Sigmoid colon (tissue), 7 donors: ENCODE measurements around the gene ALDH1A1. TPM values are rescaled to one million over a fixed set of nuclear protein-coding genes. Genes with fewer than 3 reads are reported as not detected.

Experiments
- DNase-seq: peaks from one replicate; pipeline ENCODE4 v3.0.0-alpha.2; 2019
- H3K27ac ChIP-seq, 4 donors: fragments of 200-600 bp; sonication (generic); one replicate each; pipeline ENCODE4 v1.5.1; 2016 to 2019; ENCODE audit warnings: mild to moderate bottlenecking in 1 of 4
- H3K27me3 ChIP-seq, 3 donors: fragments of 200-600 bp; sonication (generic); one replicate each; pipeline ENCODE4 v1.5.1; 2019; ENCODE audit warnings: mild to moderate bottlenecking in 1 of 3
- H3K36me3 ChIP-seq, 4 donors: fragments of 200-600 bp; sonication (generic); one replicate each; pipeline ENCODE4 v1.5.1; 2016 to 2019
- H3K4me1 ChIP-seq, 4 donors: fragments of 200-600 bp; sonication (generic); one replicate each; pipeline ENCODE4 v1.5.1; 2017 to 2019
- H3K4me3 ChIP-seq, 4 donors: fragments of 200-600 bp; sonication (generic); one replicate each; pipeline ENCODE4 v1.5.1; 2017 to 2019; ENCODE audit warnings: mild to moderate bottlenecking in 2 of 4, moderate library complexity in 1 of 4
- H3K9me3 ChIP-seq, 4 donors: fragments of 200-600 bp in 3 of 4; sonication (generic) in 3 of 4; one replicate each; pipeline versions ENCODE4 v1.5.1 to v1.6.1; 2013 to 2019
- EP300 ChIP-seq, 4 donors: sonication (generic); formaldehyde crosslinking; IDR thresholded peaks; one replicate each; pipeline ENCODE4 v1.6.1; 2017; ENCODE audit warnings: antibody characterized with exemption in 4 of 4
- POLR2A ChIP-seq, 2 donors: fragments of 450-650 bp; IDR thresholded peaks; one replicate each; pipeline ENCODE4 v1.6.1; 2016; ENCODE audit warnings: antibody characterized with exemption in 2 of 2, mild to moderate bottlenecking in 2 of 2, moderate library complexity in 2 of 2
- POLR2AphosphoS5 ChIP-seq, 4 donors: sonication (generic); formaldehyde crosslinking; IDR thresholded peaks; one replicate each; pipeline ENCODE4 v1.6.1; 2017; ENCODE audit warnings: antibody characterized with exemption in 4 of 4
- WGBS, 2 donors: extraction: QIAGEN DNeasy Blood & Tissue Kit; methylation state at CpG; one replicate each; pipeline ENCODE4 v1.1.7; 2013; 5-methylcytosine and 5-hydroxymethylcytosine counted together
- intact Hi-C: fragments of 100-400 bp; cut with DNase I; formaldehyde crosslinking; loops from one replicate; pipeline ENCODE4 v1.15.1; 2023
- polyA plus RNA-seq, 3 donors: library from polyadenylated mRNA; stranded (reverse); fragments of 200-250 nt; gene quantifications; one replicate each; pipeline ENCODE4 v1.2.3, GENCODE V29; 2013
- total RNA-seq, 4 donors: library from RNA; depleted of rRNA; stranded (reverse); fragments of >200 nt; gene quantifications; one replicate each; pipeline ENCODE4 v1.1.0, GENCODE V29; 2016
- TF ChIP-seq, protein P1 (sequence below), 4 experiments: fragments of 450-650 bp in 3 of 4; fragments of 200-600 bp in 1 of 4; IDR thresholded peaks; one replicate each; pipeline ENCODE4 v1.5.1; 2016 to 2019; ENCODE audit warnings: antibody characterized with exemption in 4 of 4, mild to moderate bottlenecking in 3 of 4, moderate library complexity in 2 of 4
- donor health status: healthy with polysubstance abuse.
- donor health status: Bipolar disorder and iron deficiency.
- donor health status: healthy.

The ALDH1A1 gene
- total and polyA plus RNA-seq, 7 donors = 52.6 to 353 (median 241) TPM

- Histone ChIP-seq H3K27ac (peak overlapping the region in 3 of 4 donors; percentile 15 to 79 (median 73)), H3K4me1 (peaks cover 0 to 73% (median 49%) of the 10 kb centered on the region in 4 donors), H3K27me3 (no peaks in the 10 kb centered on the region), H3K36me3 (peaks cover 0 to 48% (median 8%) of the 10 kb centered on the region in 4 donors), H3K4me3 (no peak overlapping the region), H3K9me3 (no peaks in the 10 kb centered on the region)
- WGBS, 2 donors = 95 to 97% methylated on average over 10 of the region's 10 CpGs
- DNase-seq = no peak
- no peak for TF ChIP-seq POLR2A (IDR thresholded peaks at IDR 0.05)
- TF ChIP-seq, protein P1, sequence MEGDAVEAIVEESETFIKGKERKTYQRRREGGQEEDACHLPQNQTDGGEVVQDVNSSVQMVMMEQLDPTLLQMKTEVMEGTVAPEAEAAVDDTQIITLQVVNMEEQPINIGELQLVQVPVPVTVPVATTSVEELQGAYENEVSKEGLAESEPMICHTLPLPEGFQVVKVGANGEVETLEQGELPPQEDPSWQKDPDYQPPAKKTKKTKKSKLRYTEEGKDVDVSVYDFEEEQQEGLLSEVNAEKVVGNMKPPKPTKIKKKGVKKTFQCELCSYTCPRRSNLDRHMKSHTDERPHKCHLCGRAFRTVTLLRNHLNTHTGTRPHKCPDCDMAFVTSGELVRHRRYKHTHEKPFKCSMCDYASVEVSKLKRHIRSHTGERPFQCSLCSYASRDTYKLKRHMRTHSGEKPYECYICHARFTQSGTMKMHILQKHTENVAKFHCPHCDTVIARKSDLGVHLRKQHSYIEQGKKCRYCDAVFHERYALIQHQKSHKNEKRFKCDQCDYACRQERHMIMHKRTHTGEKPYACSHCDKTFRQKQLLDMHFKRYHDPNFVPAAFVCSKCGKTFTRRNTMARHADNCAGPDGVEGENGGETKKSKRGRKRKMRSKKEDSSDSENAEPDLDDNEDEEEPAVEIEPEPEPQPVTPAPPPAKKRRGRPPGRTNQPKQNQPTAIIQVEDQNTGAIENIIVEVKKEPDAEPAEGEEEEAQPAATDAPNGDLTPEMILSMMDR (IDR thresholded peaks at IDR 0.05) = no peak
- TF ChIP-seq POLR2AphosphoS5 (IDR thresholded peaks at IDR 0.05) = no peak
- no peak for TF ChIP-seq EP300 (IDR thresholded peaks at IDR 0.05)
- intact Hi-C loops = no loop called here
Observed at GRCh38 chr9:72930828-72931227, 22.0 kb downstream of the ALDH1A1 start.

GRCh38 chr9:72929542-72929941 is 23.3 kb downstream of the ALDH1A1 start:
- no peak for TF ChIP-seq EP300 (IDR thresholded peaks at IDR 0.05)
- DNase-seq = no peak
- H3K4me3 ChIP-seq = no peak overlapping the region
- peaks cover 0 to 57% (median 8%) of the 10 kb centered on the region in 4 donors for H3K36me3 ChIP-seq
- no peaks in the 10 kb centered on the region for H3K9me3 ChIP-seq
- H3K27me3 ChIP-seq = no peaks in the 10 kb centered on the region
- 93 to 95% methylated on average over 1 of the region's 1 CpG for WGBS, 2 donors
- peaks cover 0 to 77% (median 48%) of the 10 kb centered on the region in 4 donors for H3K4me1 ChIP-seq
- peak overlapping the region in 3 of 4 donors; percentile 2 to 79 (median 35) for H3K27ac ChIP-seq
- intact Hi-C loops = no loop called here

- no peaks in the 10 kb centered on the region for H3K27me3 ChIP-seq
- H3K4me3 ChIP-seq = no peak overlapping the region
- DNase-seq = no peak
- 85 to 86% methylated on average over 4 of the region's 4 CpGs for WGBS, 2 donors
- intact Hi-C loops = no loop called here
- TF ChIP-seq EP300 (IDR thresholded peaks at IDR 0.05) (no peak), POLR2A (IDR thresholded peaks at IDR 0.05) (no peak), POLR2AphosphoS5 (IDR thresholded peaks at IDR 0.05) (peak in 1 of 4 donors; percentile 7)
- TF ChIP-seq, protein P1 (IDR thresholded peaks at IDR 0.05) = no peak
- H3K9me3 ChIP-seq = no peaks in the 10 kb centered on the region
- H3K4me1 ChIP-seq = peaks cover 0 to 75% (median 40%) of the 10 kb centered on the region in 4 donors
- peak overlapping the region in 3 of 4 donors; percentile 20 to 79 (median 35) for H3K27ac ChIP-seq
- peaks cover 0 to 72% (median 16%) of the 10 kb centered on the region in 4 donors for H3K36me3 ChIP-seq
Observed at GRCh38 chr9:72928042-72928507, 24.8 kb downstream of the ALDH1A1 start.

DNA sequence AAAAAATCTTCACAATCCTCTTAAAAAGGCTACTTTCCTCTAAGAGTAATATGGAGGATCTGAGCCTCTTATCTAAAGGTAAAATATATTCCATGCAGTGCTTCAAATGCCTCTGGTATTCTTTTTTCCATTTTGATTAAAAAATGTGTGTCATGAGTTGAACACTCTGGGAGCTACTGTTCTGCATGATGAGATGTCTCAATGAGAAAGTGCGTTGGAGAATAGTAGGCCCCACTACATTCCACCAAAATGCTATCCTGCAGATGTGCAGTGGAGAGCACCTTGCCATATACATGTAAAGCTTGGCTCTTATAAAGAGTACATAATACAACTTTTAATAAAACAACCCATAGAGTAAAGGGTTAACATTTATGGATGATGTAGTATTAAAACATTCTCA is 26.3 kb downstream of the ALDH1A1 start:
- intact Hi-C loops = no loop called here
- H3K9me3 ChIP-seq = no peaks in the 10 kb centered on the region
- no peak for DNase-seq
- peaks cover 0 to 87% (median 23%) of the 10 kb centered on the region in 4 donors for H3K36me3 ChIP-seq
- peaks cover 0 to 60% (median 24%) of the 10 kb centered on the region in 4 donors for H3K4me1 ChIP-seq
- TF ChIP-seq EP300 (IDR thresholded peaks at IDR 0.05) (no peak), POLR2A (IDR thresholded peaks at IDR 0.05) (no peak), POLR2AphosphoS5 (IDR thresholded peaks at IDR 0.05) (no peak)
- TF ChIP-seq, protein P1 (IDR thresholded peaks at IDR 0.05) = no peak
- no peaks in the 10 kb centered on the region for H3K27me3 ChIP-seq
- no peak overlapping the region for H3K4me3 ChIP-seq
- WGBS, 2 donors = 95 to 98% methylated on average over 1 of the region's 1 CpG
- no peak overlapping the region for H3K27ac ChIP-seq

DNA sequence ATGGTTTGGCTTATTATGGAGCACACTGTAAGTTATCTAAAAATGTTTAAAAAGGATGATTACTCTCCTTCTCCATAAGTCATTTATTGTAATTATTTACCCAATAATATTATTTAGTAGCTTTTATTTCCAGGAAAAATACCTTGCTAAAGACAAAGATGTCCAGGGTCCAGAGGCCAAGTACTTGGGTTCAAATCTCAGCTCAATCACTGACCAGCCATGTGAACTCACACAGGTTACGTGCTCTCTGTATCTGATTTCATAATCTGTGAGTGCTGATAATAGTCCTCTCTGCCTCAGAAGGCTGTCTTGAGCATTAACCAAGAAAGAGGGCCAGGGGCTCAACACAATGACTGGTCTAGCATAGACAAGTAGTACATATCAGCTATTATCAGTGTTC is 27.0 kb downstream of the ALDH1A1 start:
- Histone ChIP-seq H3K4me3 (no peak overlapping the region), H3K4me1 (peaks cover 0 to 53% (median 20%) of the 10 kb centered on the region in 4 donors), H3K36me3 (peaks cover 0 to 92% (median 24%) of the 10 kb centered on the region in 4 donors), H3K27me3 (no peaks in the 10 kb centered on the region), H3K27ac (peak overlapping the region in 1 of 4 donors; percentile 20), H3K9me3 (no peaks in the 10 kb centered on the region)
- DNase-seq = no peak
- WGBS, 2 donors = 85 to 89% methylated on average over 1 of the region's 1 CpG
- intact Hi-C loops = no loop called here
- no peak for TF ChIP-seq EP300 (IDR thresholded peaks at IDR 0.05)
- TF ChIP-seq, protein P1 (IDR thresholded peaks at IDR 0.05) = no peak
- TF ChIP-seq POLR2AphosphoS5 (IDR thresholded peaks at IDR 0.05) = no peak
- TF ChIP-seq POLR2A (IDR thresholded peaks at IDR 0.05) = no peak
